Stomach (tissue), 9 donors: Measurements from ENCODE around the gene CDC42EP5. TPM values are rescaled to one million over a fixed set of nuclear protein-coding genes. Genes with fewer than 3 reads are reported as not detected.

ENCODE experiments used
- DNase-seq, 2 donors: peaks; one replicate each; pipeline versions ENCODE4 v3.0.0 to v3.0.0-alpha.2; 2013 to 2019
- H3K27ac ChIP-seq, 5 donors: fragments of 200-600 bp in 4 of 5; sonication (generic) in 4 of 5; one replicate each; pipeline ENCODE4 v1.5.1; 2013 to 2019; ENCODE audit warnings: mild to moderate bottlenecking in 1 of 5, moderate library complexity in 1 of 5
- H3K27me3 ChIP-seq, 3 donors: fragments of 200-600 bp; sonication (generic); one replicate each; pipeline ENCODE4 v1.5.1; 2017 to 2019; ENCODE audit warnings: mixed run types in 1 of 3
- H3K36me3 ChIP-seq, 4 donors: fragments of 200-600 bp; sonication (generic); 1 replicate in 3 of 4; 2 replicates in 1 of 4; pipeline ENCODE4 v1.5.1; 2016 to 2019
- H3K4me1 ChIP-seq, 4 donors: fragments of 200-600 bp; sonication (generic); one replicate each; pipeline ENCODE4 v1.5.1; 2016 to 2019
- H3K4me3 ChIP-seq, 4 donors: fragments of 200-600 bp; sonication (generic) in 3 of 4; one replicate each; pipeline ENCODE4 v1.5.1; 2016 to 2019; ENCODE audit warnings: mild to moderate bottlenecking in 1 of 4
- H3K9me3 ChIP-seq, 4 donors: fragments of 200-600 bp; sonication (generic); one replicate each; pipeline ENCODE4 v1.5.1; 2016 to 2019
- CTCF ChIP-seq, 7 experiments: fragments of 450-650 bp in 4 of 7; fragments of 200-600 bp in 3 of 7; sonication (generic) in 3 of 7; IDR thresholded peaks; one replicate each; pipeline ENCODE4 v1.5.1; 2016 to 2019; ENCODE audit warnings: antibody characterized with exemption in 7 of 7, control low read depth in 2 of 7, mild to moderate bottlenecking in 1 of 7
- EP300 ChIP-seq: sonication (generic); formaldehyde crosslinking; IDR thresholded peaks from one replicate; pipeline ENCODE4 v1.6.1; 2017; ENCODE audit warnings: antibody characterized with exemption
- POLR2A ChIP-seq, 4 donors: fragments of 450-650 bp; IDR thresholded peaks; one replicate each; pipeline ENCODE4 v1.6.1; 2016; ENCODE audit warnings: antibody characterized with exemption in 4 of 4, control low read depth in 2 of 4, mild to moderate bottlenecking in 1 of 4, moderate library complexity in 1 of 4
- POLR2AphosphoS5 ChIP-seq, 3 donors: sonication (generic); formaldehyde crosslinking; IDR thresholded peaks; one replicate each; pipeline ENCODE4 v1.6.1; 2016; ENCODE audit warnings: antibody characterized with exemption in 3 of 3
- WGBS, 5 donors: extraction: QIAGEN DNeasy Blood & Tissue Kit in 3 of 5; methylation state at CpG; one replicate each; pipeline versions ENCODE4 v1.1.5 to v1.1.7; 2013 to 2018; 5-methylcytosine and 5-hydroxymethylcytosine counted together
- intact Hi-C: fragments of 100-400 bp; cut with DNase I; formaldehyde crosslinking; loops from one replicate; pipeline ENCODE4 v1.15.1; 2023; ENCODE audit warnings: low total_unique reads
- polyA plus RNA-seq, 3 donors: library from polyadenylated mRNA; stranded (reverse); fragments of 200-250 nt; gene quantifications; one replicate each; pipeline ENCODE4 v1.2.3, GENCODE V29; 2013
- total RNA-seq, 5 donors: library from RNA; depleted of rRNA; stranded (reverse); fragments of >200 nt; gene quantifications; one replicate each; pipeline versions ENCODE4 v1.1.0 to v1.2.3, GENCODE V29; 2014 to 2016
- donor health status: healthy with polysubstance abuse.
- donor health status: Bipolar disorder and iron deficiency.
- donor health status: healthy.

The CDC42EP5 gene
- total and polyA plus RNA-seq, 8 donors: 0.89 to 699 (median 29.7) TPM; not detected in 1

DNA sequence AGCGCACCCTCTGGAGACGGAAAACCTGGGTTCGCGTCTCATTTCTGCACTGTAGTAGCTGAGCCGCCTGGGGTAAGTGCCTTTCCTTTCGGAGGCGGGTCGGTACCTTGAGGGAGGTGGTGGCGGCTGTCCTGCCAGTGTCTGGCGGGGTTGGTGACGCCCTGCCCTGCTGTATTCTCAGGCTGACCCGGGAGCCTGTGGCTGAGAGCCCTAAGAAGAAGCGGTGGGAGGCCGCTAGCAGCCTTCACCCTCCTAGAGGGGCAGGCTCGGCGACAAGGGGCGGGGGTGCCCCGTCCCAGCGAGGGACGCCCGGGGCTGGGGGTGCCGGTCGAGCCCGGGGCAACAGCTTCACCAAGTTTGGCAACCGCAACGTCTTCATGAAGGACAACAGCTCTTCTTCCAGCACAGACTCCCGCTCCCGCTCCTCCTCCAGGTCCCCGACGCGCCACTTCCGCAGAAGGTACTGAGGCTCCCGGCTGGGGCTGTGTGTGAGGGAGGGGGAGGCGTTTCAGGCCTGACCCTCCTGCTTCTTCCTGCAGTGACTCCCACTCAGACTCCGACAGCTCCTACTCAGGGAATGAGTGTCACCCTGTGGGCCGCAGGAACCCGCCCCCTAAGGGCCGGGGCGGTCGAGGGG lies 17.2 kb downstream of the CDC42EP5 start:
- DNase-seq: no peak
- Histone ChIP-seq H3K27ac (no peak overlapping the region), H3K36me3 (peaks cover 87 to 100% (median 100%) of the 10 kb centered on the region in 4 donors), H3K9me3 (no peaks in the 10 kb centered on the region), H3K27me3 (no peaks in the 10 kb centered on the region), H3K4me1 (peaks cover 26 to 61% (median 46%) of the 10 kb centered on the region in 4 donors), H3K4me3 (no peak overlapping the region)
- no peak for TF ChIP-seq EP300
- TF ChIP-seq POLR2AphosphoS5 (IDR thresholded peaks at IDR 0.05): no peak
- TF ChIP-seq CTCF (IDR thresholded peaks at IDR 0.05): no peak
- TF ChIP-seq POLR2A (IDR thresholded peaks at IDR 0.05): no peak
- WGBS, 5 donors: 92 to 96% (median 93%) methylated on average over 37 to 40 of the region's 40 CpGs
- intact Hi-C loops: no loop called here

GRCh38 chr19:54454781-54455675 lies 18.1 kb downstream of the CDC42EP5 start:
- H3K4me1 ChIP-seq: peaks cover 30 to 61% (median 46%) of the 10 kb centered on the region in 4 donors
- WGBS, 5 donors: 90 to 94% (median 93%) methylated on average over 30 to 33 of the region's 33 CpGs
- intact Hi-C loops: no loop called here
- H3K4me3 ChIP-seq: no peak overlapping the region
- no peak for TF ChIP-seq CTCF (IDR thresholded peaks at IDR 0.05)
- TF ChIP-seq POLR2A (IDR thresholded peaks at IDR 0.05): no peak
- no peak for TF ChIP-seq POLR2AphosphoS5 (IDR thresholded peaks at IDR 0.05)
- TF ChIP-seq EP300: no peak
- H3K36me3 ChIP-seq: peaks cover 79 to 94% (median 94%) of the 10 kb centered on the region in 4 donors
- DNase-seq: no peak
- H3K9me3 ChIP-seq: no peaks in the 10 kb centered on the region
- no peaks in the 10 kb centered on the region for H3K27me3 ChIP-seq
- H3K27ac ChIP-seq: no peak overlapping the region

DNA sequence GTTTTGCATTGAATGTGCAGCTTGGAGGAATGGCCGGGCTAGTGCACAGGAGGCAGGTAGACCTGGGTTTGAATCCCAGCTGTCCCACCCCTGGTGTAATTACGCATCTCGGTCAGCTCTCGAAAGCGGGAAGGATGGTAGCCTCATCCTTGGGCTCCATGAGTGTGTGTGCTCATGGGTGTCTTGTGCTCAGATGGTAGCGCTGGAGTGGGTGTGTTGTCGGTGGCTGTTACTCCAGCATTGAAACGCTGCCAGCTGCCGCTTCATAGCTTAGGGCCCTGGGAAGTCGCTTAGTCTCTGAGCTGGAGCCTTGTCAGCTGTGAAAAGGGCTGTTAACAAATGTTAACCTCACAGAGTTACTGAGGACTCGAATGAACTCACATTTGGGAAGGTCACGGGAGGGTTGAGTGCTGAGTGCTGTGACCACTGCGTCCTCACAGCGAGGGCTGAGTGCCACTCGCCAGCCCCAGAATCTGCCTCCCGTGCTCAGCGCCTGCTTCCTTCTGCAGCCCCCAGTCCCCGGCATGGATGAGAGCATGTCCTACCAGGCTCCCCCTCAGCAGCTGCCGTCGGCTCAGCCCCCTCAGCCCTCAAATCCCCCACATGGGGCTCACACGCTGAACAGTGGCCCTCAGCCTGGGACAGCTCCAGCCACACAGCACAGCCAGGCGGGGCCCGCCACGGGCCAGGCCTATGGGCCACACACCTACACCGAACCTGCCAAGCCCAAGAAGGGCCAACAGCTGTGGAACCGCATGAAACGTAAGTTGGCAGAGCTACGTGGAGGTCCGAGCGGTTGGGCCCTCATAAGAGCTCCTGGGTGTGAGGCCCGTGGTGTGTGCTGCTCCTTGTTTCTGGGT lies 18.9 kb downstream of the CDC42EP5 start:
- Histone ChIP-seq H3K36me3 (peaks cover 78 to 86% (median 85%) of the 10 kb centered on the region in 4 donors), H3K27me3 (no peaks in the 10 kb centered on the region), H3K4me1 (peaks cover 31 to 55% (median 41%) of the 10 kb centered on the region in 4 donors), H3K9me3 (no peaks in the 10 kb centered on the region), H3K4me3 (no peak overlapping the region), H3K27ac (no peak overlapping the region)
- TF ChIP-seq POLR2AphosphoS5 (IDR thresholded peaks at IDR 0.05): no peak
- TF ChIP-seq CTCF (IDR thresholded peaks at IDR 0.05): no peak
- TF ChIP-seq POLR2A (IDR thresholded peaks at IDR 0.05): no peak
- TF ChIP-seq EP300: no peak
- WGBS, 5 donors: 91 to 94% (median 93%) methylated on average over 19 to 31 of the region's 31 CpGs
- intact Hi-C loops: no loop called here
- DNase-seq: no peak

GRCh38 chr19:54452626-54453025 lies 20.5 kb downstream of the CDC42EP5 start:
- no peaks in the 10 kb centered on the region for H3K27me3 ChIP-seq
- peaks cover 63 to 70% (median 70%) of the 10 kb centered on the region in 4 donors for H3K36me3 ChIP-seq
- peaks cover 33 to 50% (median 41%) of the 10 kb centered on the region in 4 donors for H3K4me1 ChIP-seq
- H3K9me3 ChIP-seq: no peaks in the 10 kb centered on the region
- intact Hi-C loops: no loop called here
- WGBS, 5 donors: 79 to 88% (median 81%) methylated on average over 10 to 11 of the region's 11 CpGs
- no peak for DNase-seq
- TF ChIP-seq EP300 (no peak), POLR2A (IDR thresholded peaks at IDR 0.05) (no peak), POLR2AphosphoS5 (IDR thresholded peaks at IDR 0.05) (no peak), CTCF (IDR thresholded peaks at IDR 0.05) (no peak)
- H3K27ac ChIP-seq: no peak overlapping the region
- H3K4me3 ChIP-seq: no peak overlapping the region
